HPDE6-E6E7 (cell line): ENCODE data around the gene SYNE3.

Source experiments
- DNase-seq: peaks from one replicate; pipeline ENCODE4 v3.0.0; 2011; ENCODE audit warnings: missing footprints; ENCODE audit errors: extremely low spot score

Gene SYNE3

DNA sequence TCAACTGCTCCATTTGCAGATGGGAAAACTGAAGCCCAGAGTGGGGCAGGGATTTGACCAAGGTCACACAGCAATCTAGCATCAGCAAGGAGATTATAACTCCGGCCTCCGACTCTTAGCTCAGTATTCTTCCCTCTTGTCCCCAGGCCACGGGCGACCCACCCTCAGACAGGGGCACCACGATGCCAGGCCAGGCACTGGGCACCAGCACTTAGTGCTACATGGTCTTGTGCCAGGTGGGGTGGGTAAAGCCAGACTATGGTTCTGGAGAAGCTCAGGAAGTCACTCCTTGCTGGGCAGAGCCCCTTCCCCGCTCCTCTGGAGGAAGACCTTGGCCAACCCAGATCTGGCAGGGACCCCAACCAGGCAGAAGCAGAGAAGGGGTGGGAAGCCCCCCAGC is 41.5 kb downstream of the SYNE3 start:
- DNase-seq = no peak

DNA sequence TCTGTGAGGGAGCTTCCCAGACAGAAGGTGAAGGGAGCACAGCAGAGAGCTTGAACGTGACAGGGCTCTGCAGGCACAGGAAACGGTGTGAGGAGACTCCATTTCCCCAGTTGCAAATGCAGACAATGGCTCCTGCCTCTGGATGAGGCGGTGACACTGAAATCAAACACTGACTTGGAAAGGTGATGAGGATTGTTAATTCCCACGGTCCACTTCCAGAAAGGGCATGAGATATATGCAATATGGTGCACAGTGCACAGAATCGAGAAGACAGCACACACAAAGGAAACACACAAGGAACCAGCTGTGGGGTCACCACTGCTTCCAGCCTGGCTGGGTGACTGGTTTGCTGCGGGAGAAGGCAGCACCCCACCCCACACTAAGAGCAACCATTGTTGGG is 42.0 kb downstream of the SYNE3 start:
- DNase-seq = no peak

DNA sequence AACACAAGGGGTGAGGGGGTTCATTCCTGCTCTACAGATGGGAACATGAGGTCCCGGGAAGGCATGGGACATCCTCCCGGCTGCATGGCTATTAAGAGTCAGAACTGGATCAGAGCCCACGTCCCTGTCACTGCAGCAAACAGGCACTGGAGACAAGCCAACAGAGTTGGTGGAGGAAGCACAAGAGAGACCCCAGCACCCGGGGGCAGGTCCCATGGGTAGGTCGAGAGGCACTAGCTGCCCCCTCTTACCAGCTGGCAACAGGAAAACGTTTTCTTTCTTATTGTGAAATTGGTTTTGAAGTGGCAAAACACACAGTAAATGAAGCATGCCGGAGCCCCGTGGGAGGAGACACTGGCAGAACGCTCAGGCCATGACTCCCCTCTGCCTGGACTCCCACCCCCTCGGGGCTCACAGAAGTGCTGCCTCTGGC is 43.6 kb downstream of the SYNE3 start:
- no peak for DNase-seq

DNA sequence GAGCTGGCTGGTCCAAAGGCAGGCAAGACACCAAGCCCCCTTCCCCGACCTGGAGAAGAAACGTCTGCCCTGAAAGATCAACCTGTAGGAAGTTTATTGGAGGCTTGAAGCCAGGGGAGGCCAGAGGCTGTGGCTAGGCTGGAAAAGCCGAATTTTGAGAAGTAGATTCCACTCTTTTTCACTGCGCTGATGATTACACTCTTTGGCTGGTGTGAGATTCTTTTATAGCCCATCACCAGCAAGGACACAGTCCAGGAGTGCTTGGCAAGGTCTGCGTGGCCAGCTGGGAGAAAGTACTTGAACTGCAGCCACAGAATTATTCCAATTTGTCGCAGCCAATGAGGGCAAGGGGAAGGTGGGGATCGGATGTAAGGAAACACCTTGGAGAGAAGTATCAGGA is 45.0 kb downstream of the SYNE3 start:
- no peak for DNase-seq

DNA sequence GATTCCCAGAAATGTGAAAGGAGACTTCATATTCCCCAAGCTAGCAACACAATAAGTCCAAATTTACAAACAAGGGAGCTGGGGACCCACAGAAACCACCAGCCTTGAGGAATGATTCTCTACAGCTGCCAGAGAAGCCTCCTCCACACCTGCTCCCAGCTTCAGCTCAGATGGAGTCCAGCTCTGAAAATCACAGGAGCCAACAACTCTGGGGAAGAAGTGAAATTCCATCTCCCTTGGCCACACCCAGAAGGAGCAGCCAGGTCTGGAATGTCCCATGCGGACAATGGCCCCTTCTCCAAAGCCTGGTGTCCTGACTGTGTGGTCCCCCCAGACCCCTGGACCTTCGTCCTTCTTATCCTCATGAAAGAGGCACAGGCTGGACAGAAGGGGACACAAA is 45.4 kb downstream of the SYNE3 start:
- DNase-seq = no peak

DNA sequence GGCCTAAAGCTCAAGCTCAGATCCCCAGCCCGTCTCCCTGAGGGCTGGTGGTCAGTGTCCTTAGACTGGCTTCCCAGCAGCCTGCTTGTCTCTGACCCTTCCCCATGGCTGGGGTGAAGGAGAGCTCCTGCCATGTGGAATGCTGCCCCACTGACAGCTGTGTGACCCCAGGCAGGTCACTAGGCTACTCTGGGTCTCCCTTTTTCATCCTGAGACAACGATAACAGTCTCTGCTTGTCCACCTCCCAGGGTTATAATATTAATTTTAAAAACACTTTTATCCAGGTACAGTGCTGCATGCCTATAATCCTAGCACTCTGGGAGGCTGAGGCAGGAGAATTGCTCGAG is 47.3 kb downstream of the SYNE3 start:
- no peak for DNase-seq

DNA sequence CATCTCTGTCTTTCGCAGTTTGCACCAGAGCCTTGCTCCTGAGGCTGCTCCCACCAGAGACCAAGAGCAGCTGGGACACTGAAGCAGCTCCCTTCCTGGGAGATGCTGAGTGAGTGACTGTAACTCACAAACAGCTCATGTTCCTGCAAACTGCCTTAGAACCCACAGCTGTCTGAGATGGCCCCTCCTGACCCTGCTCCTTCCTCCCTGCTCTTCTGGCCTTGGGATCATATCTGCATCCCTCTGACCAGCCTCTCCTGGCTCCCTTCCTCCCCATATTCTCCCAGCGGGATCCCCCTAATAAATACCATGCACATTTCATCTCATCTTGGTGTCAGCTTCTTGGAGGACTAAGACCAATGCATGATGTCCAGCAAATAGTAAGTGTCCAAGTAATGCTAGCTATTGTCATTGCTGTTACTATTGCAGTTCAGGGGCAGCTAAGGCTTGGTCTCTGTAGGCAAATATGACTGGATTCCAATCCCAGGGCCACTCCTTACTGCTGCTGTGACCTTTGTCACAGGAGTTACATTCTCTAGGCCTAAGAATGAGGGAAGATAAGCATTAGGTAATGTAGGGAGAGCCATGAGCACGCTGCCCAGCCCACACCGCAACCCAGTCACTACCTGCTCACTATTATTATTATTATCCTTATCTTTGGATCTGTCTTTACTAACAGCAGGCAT is 47.9 kb downstream of the SYNE3 start:
- DNase-seq = no peak

DNA sequence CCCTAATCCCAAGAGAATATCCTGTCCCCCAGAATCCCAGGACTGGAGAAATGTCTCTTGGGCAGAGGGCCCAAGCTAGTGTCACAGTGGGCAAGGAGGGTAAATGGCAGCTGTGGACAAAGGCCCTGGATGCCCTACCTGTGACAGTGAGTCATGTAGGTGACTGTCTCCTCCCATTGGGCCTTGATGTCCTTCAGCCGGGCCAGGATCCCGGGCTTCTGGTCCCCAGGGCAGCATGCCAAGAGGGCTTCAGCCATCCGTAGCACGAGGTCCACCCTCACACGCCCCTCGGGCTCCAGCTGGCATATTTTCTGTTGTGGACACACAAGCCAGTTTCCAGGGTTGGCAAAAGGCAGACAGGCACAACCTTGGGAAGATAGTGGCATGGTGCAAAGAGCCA is 48.8 kb downstream of the SYNE3 start:
- no peak for DNase-seq

DNA sequence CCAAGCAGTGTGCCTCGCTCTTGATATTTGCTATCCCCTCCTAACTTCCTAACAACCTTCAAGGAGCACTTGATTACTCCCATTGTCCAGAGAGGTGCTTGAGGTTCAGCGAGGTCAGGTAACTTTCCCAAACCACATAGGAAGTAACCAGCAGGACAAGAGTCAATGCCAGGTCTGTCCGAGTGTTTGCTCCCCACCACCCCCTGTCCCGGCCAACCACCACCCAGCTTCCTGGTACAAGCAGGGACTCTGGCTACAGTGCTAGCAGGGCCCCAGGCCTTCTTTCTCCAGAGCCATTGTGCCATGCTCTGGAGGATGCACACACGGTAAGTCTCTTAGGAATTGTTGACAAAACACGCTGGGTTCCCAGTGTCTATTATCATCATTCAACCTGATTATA is 49.2 kb downstream of the SYNE3 start:
- DNase-seq = no peak
